NOMO-1 (cell line): ENCODE results near the gene MRPS16.
"Not testable (repeated sequence)": the region's sequence is repeated elsewhere in the genome, so short reads cannot be mapped to it uniquely, and the experiment has no call there.

ENCODE experiments used
- DNase-seq, 2 experiments: peaks; one replicate each; lab custom pipeline; 2025; ENCODE audit not compliant: unreplicated experiment in 2 of 2; lab: John Stamatoyannopoulos, UW

MRPS16 gene

GRCh38 chr10:73252445-73253224 is at the start of gene MRPS16:
MRPS16 (minus strand) TSS chr10:73252644; CDS start chr10:73252482, 162 bp downstream.
- DNase-seq: peak; percentile 96 to 97

- DNase-seq: no peak
Observed at GRCh38 chr10:73296946-73297345, 44.5 kb upstream of the MRPS16 start.

- no peak for DNase-seq
Observed at GRCh38 chr10:73293461-73293860, 41.0 kb upstream of the MRPS16 start.

GRCh38 chr10:73289958-73290357 is 37.5 kb upstream of the MRPS16 start:
- DNase-seq: no peak

- DNase-seq: peak; percentile 26 to 64
Observed at GRCh38 chr10:73287441-73287840, 35.0 kb upstream of the MRPS16 start.

- no peak for DNase-seq
Observed at GRCh38 chr10:73281097-73281496, 28.7 kb upstream of the MRPS16 start.

GRCh38 chr10:73264423-73264822 is 12.0 kb upstream of the MRPS16 start:
- no peak for DNase-seq

GRCh38 chr10:73263693-73264347 is 11.4 kb upstream of the MRPS16 start:
- peak in 1 of 2 experiments; percentile 7 for DNase-seq

GRCh38 chr10:73262880-73263555 is 10.6 kb upstream of the MRPS16 start:
- DNase-seq: no peak

- no peak for DNase-seq
Observed at GRCh38 chr10:73262105-73262730, 9.8 kb upstream of the MRPS16 start.

- no peak for DNase-seq
Observed at GRCh38 chr10:73261362-73261995, 9.0 kb upstream of the MRPS16 start.

GRCh38 chr10:73258612-73259011 is 6.2 kb upstream of the MRPS16 start:
- not testable (repeated sequence) for DNase-seq

GRCh38 chr10:73253225-73253555 is 746 bp upstream of the MRPS16 start:
- DNase-seq: peak in 1 of 2 experiments; percentile 4

- DNase-seq: peak in 1 of 2 experiments; percentile 11
Observed at GRCh38 chr10:73251683-73252444, 580 bp downstream of the MRPS16 start.

- DNase-seq: no peak
Observed at GRCh38 chr10:73248259-73248724, 4.2 kb downstream of the MRPS16 start.

- no peak for DNase-seq
Observed at GRCh38 chr10:73247509-73248258, 4.8 kb downstream of the MRPS16 start.

- DNase-seq: peak; percentile 91 to 94
Observed at GRCh38 chr10:73246646-73247508, 5.6 kb downstream of the MRPS16 start, which contains the start of gene DNAJC9. DNAJC9 (minus strand) TSS chr10:73247255; CDS start chr10:73247189, 66 bp downstream.

- DNase-seq: no peak
Observed at GRCh38 chr10:73246322-73246645, 6.2 kb downstream of the MRPS16 start.
